Neutrophil (primary cell): Measurements from ENCODE around the gene CD34.
"Not testable (repeated sequence)": the region's sequence is repeated elsewhere in the genome, so short reads cannot be mapped to it uniquely, and the experiment has no call there.

Experiments
- H3K27ac ChIP-seq: fragments of 200-600 bp; sonication (generic); 2 replicates; pipeline ENCODE4 v1.5.1; 2016; ENCODE audit warnings: mild to moderate bottlenecking, moderate library complexity
- H3K27me3 ChIP-seq: fragments of 200-600 bp; sonication (generic); 2 replicates; pipeline ENCODE4 v1.6.0; 2016; ENCODE audit warnings: mild to moderate bottlenecking
- H3K36me3 ChIP-seq: fragments of 200-600 bp; sonication (generic); 2 replicates; pipeline ENCODE4 v1.5.1; 2017
- H3K4me1 ChIP-seq, 2 experiments: fragments of 200-600 bp in 1 of 2; sonication (generic) in 1 of 2; 1 replicate in 1 of 2; 2 replicates in 1 of 2; pipeline versions ENCODE4 v1.5.1 to v1.6.1; 2013 to 2016; ENCODE audit warnings: low read depth in 1 of 2, low read length in 1 of 2, mild to moderate bottlenecking in 1 of 2, moderate library complexity in 1 of 2; ENCODE audit not compliant: control insufficient read depth in 1 of 2, insufficient read depth in 1 of 2
- H3K4me3 ChIP-seq, 2 experiments: fragments of 200-600 bp in 1 of 2; sonication (generic) in 1 of 2; 1 replicate in 1 of 2; 2 replicates in 1 of 2; pipeline ENCODE4 v1.5.1; 2013 to 2016; ENCODE audit warnings: low read depth in 1 of 2, low read length in 1 of 2, mild to moderate bottlenecking in 1 of 2, moderate library complexity in 1 of 2
- H3K9me3 ChIP-seq: fragments of 200-600 bp; sonication (generic); 2 replicates; pipeline ENCODE4 v1.5.1; 2016
- TF ChIP-seq, protein P1 (sequence below): fragments of 200-600 bp; sonication (generic); IDR thresholded peaks from 2 replicates; pipeline ENCODE4 v1.5.1; 2016; ENCODE audit warnings: antibody characterized with exemption

Gene CD34

DNA sequence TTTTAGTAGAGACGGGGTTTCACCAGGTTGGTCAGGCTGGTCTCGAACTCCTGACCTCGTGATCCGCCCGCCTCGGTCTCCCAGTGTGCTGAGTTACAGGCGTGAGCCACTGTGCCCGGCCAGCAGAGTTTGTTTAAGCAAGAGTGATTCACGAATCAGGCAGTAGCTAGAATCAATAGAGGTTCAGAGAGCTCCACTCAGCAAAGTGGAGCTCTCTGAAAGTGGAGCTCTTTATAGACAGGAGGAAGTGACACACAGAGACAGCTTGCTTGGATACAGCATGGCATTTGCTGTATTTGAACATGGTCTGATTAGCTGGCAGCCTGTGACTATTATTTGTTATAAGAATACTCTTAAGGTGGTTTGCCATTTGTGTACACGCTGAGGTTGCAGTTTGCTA is 27.1 kb upstream of the CD34 start:
- Histone ChIP-seq H3K4me3 (no peak overlapping the region), H3K9me3 (no peaks in the 10 kb centered on the region), H3K4me1 (peaks cover 0 to 5% of the 10 kb centered on the region in 2 experiments), H3K27ac (no peak overlapping the region), H3K27me3 (peaks cover 13% of the 10 kb centered on the region), H3K36me3 (no peaks in the 10 kb centered on the region)
- TF ChIP-seq, protein P1, sequence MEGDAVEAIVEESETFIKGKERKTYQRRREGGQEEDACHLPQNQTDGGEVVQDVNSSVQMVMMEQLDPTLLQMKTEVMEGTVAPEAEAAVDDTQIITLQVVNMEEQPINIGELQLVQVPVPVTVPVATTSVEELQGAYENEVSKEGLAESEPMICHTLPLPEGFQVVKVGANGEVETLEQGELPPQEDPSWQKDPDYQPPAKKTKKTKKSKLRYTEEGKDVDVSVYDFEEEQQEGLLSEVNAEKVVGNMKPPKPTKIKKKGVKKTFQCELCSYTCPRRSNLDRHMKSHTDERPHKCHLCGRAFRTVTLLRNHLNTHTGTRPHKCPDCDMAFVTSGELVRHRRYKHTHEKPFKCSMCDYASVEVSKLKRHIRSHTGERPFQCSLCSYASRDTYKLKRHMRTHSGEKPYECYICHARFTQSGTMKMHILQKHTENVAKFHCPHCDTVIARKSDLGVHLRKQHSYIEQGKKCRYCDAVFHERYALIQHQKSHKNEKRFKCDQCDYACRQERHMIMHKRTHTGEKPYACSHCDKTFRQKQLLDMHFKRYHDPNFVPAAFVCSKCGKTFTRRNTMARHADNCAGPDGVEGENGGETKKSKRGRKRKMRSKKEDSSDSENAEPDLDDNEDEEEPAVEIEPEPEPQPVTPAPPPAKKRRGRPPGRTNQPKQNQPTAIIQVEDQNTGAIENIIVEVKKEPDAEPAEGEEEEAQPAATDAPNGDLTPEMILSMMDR: no peak

DNA sequence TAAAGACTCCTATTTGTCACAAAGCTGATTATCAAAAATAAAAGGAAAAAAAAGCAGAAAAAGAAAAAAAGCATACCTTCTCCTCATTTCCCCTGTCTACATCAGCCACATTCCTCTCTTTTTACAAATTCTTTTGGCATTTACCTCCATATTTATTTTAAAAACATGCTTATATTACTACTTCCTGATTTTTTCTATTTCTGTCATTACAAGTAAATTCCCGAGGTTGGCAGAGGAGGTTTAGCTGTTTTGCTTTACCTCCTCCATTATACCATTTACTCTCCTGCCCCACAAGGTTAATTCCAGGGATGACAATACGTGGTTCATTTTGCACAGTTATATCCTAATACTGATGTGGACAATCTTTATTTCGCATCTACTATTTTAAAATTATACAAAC is 26.3 kb upstream of the CD34 start:
- no peak overlapping the region for H3K27ac ChIP-seq
- H3K4me3 ChIP-seq: no peak overlapping the region
- H3K27me3 ChIP-seq: peaks cover 5% of the 10 kb centered on the region
- TF ChIP-seq, protein P1: no peak
- no peaks in the 10 kb centered on the region for H3K9me3 ChIP-seq
- no peaks in the 10 kb centered on the region for H3K4me1 ChIP-seq
- H3K36me3 ChIP-seq: no peaks in the 10 kb centered on the region

DNA sequence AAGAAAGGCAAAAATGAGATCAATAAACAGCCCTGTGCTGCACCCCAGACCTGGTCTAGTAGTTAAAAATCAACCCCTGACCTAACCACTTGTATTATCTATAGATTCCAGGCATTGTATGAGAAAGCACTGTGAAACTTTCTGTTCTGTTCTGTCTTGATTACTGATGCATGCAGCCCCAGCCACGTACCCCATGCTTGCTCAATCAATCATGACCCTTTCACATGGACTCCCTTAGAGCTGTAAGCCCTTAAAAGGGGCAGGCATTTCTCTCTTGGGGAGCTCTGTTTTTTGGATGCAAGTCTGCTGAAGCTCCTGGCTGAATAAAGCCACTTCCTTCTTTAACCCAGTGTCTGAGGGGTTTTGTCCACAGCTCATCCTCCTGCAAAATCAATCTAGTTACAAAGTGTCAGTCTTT is 24.2 kb upstream of the CD34 start:
- Histone ChIP-seq H3K9me3 (no peaks in the 10 kb centered on the region), H3K36me3 (no peaks in the 10 kb centered on the region), H3K27ac (no peak overlapping the region), H3K27me3 (no peaks in the 10 kb centered on the region), H3K4me3 (no peak overlapping the region), H3K4me1 (no peaks in the 10 kb centered on the region)
- TF ChIP-seq, protein P1: no peak

DNA sequence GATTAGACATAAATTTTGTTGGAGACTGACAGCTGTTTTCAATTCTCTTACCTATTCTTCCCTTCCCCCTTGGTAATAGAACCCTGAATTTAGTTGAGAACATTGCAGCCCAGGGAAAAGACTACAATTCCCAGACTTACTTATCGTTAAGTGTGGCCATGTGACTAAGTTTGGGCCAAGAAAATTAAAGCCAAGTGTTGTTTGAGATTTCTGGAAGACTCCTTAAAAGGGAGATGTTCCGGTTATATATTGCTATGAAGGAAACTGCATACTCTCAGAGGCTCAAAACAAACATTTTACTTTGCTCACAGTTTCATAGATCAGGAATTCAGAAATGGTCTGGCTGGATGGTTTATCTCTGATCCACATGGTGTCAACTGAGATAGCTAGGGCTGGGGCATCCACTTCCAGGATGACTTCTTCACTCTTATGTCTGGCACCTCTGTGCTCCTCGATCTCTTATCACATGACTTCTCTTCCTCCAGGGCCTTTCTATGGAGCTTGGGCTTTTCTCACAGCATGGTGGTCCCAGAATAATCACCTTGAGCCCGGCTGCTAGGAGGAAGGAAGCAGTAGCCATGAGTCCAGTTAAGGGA is 22.4 kb upstream of the CD34 start:
- no peaks in the 10 kb centered on the region for H3K9me3 ChIP-seq
- TF ChIP-seq, protein P1: no peak
- H3K4me3 ChIP-seq: no peak overlapping the region

DNA sequence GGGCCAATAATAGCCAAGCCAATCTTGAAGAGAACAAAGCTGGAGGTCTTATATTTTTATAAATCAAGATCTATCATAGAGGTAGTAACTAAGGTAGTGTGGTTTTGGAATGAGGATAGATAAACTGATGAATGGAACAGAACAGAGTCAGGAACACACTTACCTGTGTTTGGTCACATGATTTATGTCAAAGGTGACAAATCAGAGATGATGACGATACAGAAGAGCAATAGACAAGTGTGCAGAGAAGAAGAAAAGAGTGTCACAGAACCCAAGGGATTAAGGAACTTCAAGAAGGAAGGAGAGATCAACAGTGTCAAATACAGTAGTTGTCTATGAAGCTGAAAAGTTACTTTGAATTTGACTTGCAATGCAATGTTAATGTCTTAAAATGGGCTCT is 16.1 kb upstream of the CD34 start:
- no peak overlapping the region for H3K27ac ChIP-seq
- no peaks in the 10 kb centered on the region for H3K9me3 ChIP-seq
- H3K27me3 ChIP-seq: peaks cover 34% of the 10 kb centered on the region
- no peak overlapping the region for H3K4me3 ChIP-seq
- no peaks in the 10 kb centered on the region for H3K4me1 ChIP-seq
- no peaks in the 10 kb centered on the region for H3K36me3 ChIP-seq
- TF ChIP-seq, protein P1: no peak

More for the DNA sequence above, 22.4 kb upstream of the CD34 start:
- no peak overlapping the region for H3K27ac ChIP-seq
- no peaks in the 10 kb centered on the region for H3K36me3 ChIP-seq
- no peaks in the 10 kb centered on the region for H3K27me3 ChIP-seq
- H3K4me1 ChIP-seq: no peaks in the 10 kb centered on the region

DNA sequence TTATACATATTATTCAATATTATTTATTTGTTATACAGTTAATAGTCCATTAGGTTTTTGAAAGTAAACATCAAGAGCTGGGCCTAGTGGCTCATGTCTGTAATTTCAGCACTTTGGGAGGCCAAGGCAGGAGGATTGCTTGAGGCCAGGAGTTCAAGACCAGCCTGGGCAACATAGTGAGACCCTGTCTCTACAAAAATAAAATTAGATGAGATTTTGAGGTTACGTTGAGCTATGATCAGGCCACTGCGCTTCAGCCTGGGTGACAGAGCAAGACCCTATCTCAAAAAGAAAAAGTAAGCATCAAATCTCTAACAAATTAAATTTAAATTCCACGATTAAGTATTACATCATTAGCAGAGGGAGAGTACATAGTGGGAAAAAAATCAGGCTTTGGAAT is 15.0 kb upstream of the CD34 start:
- H3K36me3 ChIP-seq, H3K4me3 ChIP-seq, H3K27ac ChIP-seq, H3K4me1 ChIP-seq, H3K9me3 ChIP-seq: not testable (repeated sequence)
- H3K27me3 ChIP-seq: peaks cover 44% of the 10 kb centered on the region
